Upper lobe of left lung (tissue), 4 donors: ENCODE measurements around the gene DOC2B.

Source experiments
- CTCF ChIP-seq, 6 experiments: fragments of 450-650 bp in 4 of 6; fragments of 200-600 bp in 2 of 6; sonication (generic) in 2 of 6; IDR thresholded peaks; one replicate each; pipeline ENCODE4 v1.5.1; 2016 to 2019; ENCODE audit warnings: antibody characterized with exemption in 6 of 6
- EP300 ChIP-seq, 4 donors: sonication (generic); formaldehyde crosslinking; IDR thresholded peaks; one replicate each; pipeline ENCODE4 v1.5.1; 2017; ENCODE audit warnings: antibody characterized with exemption in 4 of 4, control low read depth in 2 of 4
- POLR2A ChIP-seq, 4 donors: fragments of 450-650 bp; IDR thresholded peaks; one replicate each; pipeline ENCODE4 v1.5.1; 2016 to 2017; ENCODE audit warnings: antibody characterized with exemption in 4 of 4, mild to moderate bottlenecking in 2 of 4

- TF ChIP-seq CTCF (IDR thresholded peaks at IDR 0.05) (no peak), EP300 (IDR thresholded peaks at IDR 0.05) (no peak), POLR2A (IDR thresholded peaks at IDR 0.05) (no peak)
Observed at GRCh38 chr17:170130-170670, 11.2 kb downstream of the DOC2B start.
